Adipose tissue (tissue), 3 donors: ENCODE data around the gene ESPN. TPM values are rescaled to one million over a fixed set of nuclear protein-coding genes. Genes with fewer than 3 reads are reported as not detected.
"Not testable (repeated sequence)": the region's sequence is repeated elsewhere in the genome, so short reads cannot be mapped to it uniquely, and the experiment has no call there.

Experiments
- H3K27ac ChIP-seq: one replicate; pipeline ENCODE4 v1.5.1; 2013; ENCODE audit warnings: low read depth, low read length
- WGBS, 3 donors: extraction: QIAGEN DNeasy Blood & Tissue Kit; methylation state at CpG; one replicate each; pipeline ENCODE4 v1.1.7; 2013; 5-methylcytosine and 5-hydroxymethylcytosine counted together
- polyA plus RNA-seq, 3 donors: library from polyadenylated mRNA; stranded (reverse); fragments of 200-250 nt; gene quantifications; one replicate each; pipeline ENCODE4 v1.2.3, GENCODE V29; 2013
- donor health status: healthy with polysubstance abuse.
- donor health status: Bipolar disorder and iron deficiency.
- donor health status: healthy.

The ESPN gene
- polyA plus RNA-seq, 3 donors: 0.20 to 1.2 (median 0.28) TPM

DNA sequence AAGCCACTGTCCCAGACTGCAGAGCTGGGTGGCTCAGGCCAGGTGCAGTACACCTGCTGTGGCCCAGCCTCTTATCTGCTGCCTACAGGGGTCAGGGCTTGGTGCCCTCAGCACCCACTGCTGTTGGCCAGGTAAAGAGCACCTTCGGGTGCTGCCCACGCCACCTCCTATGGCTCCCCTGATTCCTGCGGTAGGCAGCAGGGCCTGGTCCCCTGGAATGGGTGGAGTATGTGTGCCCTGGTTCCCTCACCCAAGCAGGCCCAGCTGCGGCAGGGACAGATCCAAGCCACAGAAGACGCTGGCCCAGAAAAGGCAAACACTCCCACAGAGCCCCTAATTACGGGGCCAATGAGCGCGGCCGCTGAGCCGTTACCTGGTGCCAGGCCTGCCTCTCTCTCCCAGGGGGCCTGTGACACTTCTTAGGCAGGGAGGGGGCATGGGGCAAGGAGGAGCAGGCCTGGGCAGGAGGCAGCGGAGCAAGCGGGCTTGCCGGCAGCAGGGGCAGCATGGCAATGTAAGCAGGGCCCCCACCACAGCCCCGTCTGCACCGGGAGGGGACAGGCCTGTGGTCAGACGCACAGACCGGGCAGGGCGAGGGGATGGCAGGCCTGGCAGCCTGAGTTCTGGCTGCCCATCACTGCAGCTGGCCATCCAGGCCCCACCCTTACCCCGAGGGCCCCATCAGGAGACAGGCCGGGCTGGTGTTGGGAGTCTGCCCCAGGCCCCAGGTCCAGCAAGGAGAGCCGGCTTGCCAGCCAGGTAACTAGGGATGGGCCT lies 19.0 kb downstream of the ESPN start:
- H3K27ac ChIP-seq: no peak overlapping the region
- WGBS, 3 donors: 83 to 94% (median 89%) methylated on average over 21 of the region's 21 CpGs

GRCh38 chr1:6444377-6444776 lies 19.8 kb downstream of the ESPN start:
- 79 to 92% (median 87%) methylated on average over 15 of the region's 15 CpGs for WGBS, 3 donors
- H3K27ac ChIP-seq: no peak overlapping the region

DNA sequence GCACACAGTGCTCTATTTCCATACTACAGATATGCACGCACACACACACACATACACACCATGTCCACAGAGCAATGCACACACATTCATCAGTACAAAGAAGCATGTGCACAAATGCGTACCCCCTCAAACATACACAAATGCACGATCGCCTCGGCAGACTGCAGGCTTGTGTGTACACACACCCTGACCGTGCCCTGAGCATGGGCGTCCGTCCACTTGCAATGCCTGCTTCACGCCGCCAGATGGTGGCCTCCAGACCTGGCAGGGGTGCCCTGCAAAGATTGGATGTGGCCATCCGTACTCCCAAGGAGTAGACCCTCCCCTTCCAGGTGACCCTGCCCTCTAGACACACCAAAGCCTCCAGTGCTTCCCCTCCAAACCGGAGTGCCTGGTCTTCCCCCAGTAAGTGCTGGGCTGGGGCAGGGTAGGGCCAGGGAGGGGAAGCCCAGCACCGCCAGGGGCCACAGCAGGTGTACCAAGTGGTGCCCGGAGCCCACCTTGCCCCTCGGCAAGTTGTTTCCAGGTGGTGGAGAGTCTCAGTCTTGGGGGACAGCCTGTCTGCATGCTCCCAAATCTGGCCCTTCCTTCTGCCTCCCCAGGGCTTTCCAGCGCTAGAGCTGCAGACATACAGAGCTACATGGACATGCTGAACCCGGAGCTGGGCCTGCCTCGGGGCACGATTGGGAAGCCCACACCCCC lies 20.6 kb downstream of the ESPN start:
- no peak overlapping the region for H3K27ac ChIP-seq
- 42 to 47% (median 44%) methylated on average over 19 of the region's 19 CpGs for WGBS, 3 donors

- 74 to 93% (median 80%) methylated on average over 3 to 4 of the region's 4 CpGs for WGBS, 3 donors
- H3K27ac ChIP-seq: not testable (repeated sequence)
These were observed 21.4 kb downstream of the ESPN start for GRCh38 chr1:6445929-6446328.

DNA sequence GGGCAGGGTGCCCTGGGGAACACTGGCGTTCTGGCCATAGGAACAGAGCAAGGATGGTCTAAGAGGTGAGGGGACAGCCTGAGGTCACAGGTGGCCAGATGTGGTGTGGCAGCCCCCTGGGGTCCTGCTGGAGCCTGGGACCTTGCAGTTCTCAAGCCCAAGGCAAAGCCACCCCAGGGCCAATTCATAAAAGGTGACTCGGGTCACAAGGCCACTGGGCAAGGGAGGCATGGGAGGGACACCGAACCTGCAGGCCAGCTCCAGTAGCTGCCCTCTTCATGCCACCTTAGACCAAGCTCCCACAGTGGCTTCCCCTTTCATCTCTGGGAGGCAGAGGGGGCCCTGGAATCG lies 22.1 kb downstream of the ESPN start:
- 62 to 66% (median 64%) methylated on average over 4 of the region's 4 CpGs for WGBS, 3 donors
- H3K27ac ChIP-seq: no peak overlapping the region

DNA sequence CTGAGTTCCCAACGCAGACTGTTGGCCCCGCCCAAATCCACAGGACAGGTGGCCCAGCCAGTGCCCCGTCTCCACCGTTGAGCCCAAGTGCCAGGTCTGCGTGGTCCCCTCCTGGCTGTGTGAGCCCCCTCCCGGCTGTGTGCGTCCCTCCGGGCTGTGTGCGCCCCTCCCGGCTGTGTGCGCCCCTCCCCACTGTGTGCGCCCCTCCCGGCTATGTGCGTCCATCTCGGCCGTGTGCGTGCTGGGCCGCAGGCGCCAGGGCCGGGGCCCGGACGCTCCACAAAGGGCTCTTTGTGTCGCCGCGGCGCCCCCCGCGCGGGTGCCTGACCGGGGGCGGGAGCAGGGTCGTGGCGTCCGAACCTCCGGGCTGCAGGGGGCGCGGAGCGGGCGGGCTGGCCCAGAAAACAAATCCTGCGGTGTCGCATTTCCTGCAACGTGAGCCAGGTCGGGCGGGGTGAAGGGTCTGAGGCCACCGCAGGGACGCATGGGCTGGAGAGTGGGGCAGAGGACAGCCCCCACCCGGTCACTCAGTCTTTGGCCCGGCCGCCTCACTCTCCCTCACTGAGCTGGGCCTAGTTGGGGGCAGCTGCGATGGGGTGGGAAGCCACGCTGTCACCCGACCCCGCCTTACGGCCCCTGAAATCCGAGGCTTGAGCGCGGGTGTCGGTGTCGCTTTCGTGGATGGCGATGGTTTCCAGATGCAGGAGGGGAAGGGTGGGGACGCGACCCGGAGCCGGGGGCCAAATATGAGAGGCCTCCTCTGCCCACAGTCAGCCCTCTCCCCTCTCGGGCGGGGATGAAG lies 22.6 kb downstream of the ESPN start:
- WGBS, 3 donors: 2 to 7% (median 3%) methylated on average over 47 to 66 of the region's 67 CpGs
- no peak overlapping the region for H3K27ac ChIP-seq

DNA sequence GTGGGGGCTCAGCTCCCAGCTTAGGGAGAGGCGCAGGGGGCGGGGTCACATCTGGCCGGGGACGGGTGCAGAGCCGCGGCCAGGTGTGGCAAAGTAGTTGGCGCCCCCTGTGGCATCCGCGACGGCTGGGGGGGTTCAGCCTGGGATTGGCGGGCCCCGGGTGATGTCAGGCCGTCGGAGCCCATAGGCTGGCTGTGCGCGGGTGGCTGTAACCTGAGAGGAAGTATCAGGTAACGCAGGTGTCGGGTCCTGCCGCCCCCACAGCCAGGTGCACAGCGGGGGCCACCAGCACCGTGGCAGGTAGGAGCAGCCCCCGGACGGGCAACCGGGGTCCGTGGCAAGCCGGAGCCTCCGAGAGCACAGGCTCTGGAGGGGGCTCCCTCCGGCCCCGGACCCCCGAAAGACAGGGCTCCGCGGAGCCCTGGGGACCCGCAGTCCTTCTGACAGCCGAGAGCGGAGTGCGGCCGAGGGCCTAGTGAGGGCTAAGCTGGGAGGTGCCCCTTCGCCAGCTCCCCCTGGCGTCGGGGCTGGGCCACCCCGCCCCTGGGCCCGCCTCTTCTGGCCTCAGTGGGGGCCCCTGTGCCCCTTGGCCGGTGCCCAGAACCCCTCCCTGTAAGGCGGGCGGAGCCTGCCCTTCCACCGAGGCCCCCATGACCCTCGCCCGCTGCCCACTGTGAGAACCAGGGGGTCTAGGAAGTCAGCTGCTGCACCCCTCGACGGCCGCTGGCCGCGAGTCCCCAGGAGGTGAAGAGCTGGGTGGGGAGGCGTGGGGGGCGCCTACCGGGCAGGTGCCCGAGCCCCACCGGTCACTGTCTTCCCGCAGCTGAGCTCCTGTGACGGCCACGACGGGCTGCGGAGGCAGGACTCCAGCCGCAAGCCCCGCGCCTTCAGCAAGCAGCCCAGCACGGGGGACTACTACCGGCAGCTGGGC lies 23.5 kb downstream of the ESPN start:
- H3K27ac ChIP-seq: no peak overlapping the region
- WGBS, 3 donors: 2 to 4% (median 3%) methylated on average over 58 to 68 of the region's 68 CpGs

DNA sequence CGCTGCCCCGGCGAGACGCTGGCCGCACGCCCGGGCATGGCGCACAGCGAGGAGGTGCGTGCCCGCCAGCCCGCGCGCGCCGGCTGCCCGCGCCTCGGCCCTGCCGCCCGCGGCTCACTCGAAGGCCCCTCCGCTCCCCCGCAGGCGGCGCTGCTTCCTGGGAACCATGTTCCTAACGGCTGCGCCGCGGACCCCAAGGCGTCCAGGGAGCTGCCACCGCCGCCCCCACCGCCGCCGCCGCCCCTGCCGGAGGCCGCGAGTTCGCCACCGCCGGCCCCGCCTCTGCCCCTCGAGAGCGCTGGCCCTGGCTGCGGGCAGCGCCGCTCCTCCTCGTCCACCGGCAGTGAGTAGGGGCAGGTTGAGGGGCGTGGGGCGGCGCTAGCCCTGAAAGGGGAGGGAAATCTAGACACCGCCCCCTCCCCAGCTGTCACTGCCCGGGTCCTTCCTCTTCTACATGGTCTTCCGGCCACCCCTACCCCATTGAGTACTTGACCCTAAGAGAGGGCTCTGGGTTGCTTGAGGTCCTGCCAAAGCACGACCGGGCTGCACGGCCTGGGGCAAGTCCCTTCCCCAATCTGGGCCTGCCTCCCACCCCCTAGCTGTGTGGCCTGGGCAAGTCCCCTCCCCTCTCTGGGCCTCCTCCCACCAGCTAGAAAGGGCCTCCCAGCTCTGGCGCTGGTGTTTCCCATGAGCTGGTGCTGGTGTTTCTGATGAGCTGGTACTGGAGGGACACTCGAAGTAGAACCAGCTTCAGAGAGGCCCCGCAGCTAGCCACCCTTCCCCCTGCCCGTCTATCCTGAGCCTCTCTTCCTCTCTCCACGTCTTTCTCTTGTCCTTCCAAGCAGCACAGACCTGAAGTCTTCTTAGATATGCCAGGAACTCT lies 24.4 kb downstream of the ESPN start:
- H3K27ac ChIP-seq: no peak overlapping the region
- 3 to 24% (median 7%) methylated on average over 36 to 64 of the region's 66 CpGs for WGBS, 3 donors

- WGBS, 3 donors: 17 to 79% (median 21%) methylated on average over 6 to 7 of the region's 7 CpGs
- H3K27ac ChIP-seq: no peak overlapping the region
These were observed 25.5 kb downstream of the ESPN start for GRCh38 chr1:6450005-6450450.

DNA sequence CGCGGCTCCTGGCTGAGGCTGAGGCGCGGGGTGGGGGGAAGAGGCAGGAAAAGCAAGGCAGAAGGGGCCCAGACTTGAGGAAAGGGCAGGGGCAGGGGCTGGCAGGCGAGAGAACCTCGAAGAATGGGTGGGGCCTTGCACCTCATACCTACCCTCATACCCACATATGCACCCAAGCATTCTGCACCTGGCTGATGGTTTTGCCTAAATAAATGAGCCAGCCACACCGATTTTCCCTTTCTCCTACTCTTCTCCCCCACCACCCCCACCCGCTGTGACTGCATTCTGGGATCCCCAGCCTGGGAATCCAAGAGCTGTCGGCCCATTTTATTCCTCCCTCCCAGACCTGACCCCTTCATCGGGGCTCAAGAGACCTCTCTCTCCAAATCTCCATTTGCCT lies 25.9 kb downstream of the ESPN start:
- not testable (repeated sequence) for H3K27ac ChIP-seq
- WGBS, 3 donors: 31 to 55% (median 37%) methylated on average over 8 to 10 of the region's 10 CpGs

DNA sequence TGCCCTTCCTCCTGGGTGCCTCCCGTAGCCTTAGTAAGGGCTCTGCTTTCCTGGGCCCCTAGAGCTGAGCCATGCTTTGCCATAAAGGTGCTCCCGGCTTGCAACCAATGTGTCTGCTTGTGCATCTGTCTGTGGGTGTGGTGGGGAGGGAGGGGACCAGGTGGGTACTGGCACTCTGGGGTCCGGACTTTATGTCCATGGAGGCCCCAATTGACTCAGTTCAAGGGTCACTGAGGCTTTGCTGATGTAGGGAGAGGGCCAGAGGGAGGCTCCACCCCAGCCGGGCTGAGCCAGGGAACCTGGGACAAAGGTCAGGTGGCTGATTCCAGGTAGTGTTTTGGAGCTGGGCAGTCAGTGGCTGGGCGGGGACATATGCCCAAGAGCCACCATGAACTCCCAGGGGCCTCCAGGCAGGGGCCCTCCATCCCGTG lies 26.4 kb downstream of the ESPN start:
- no peak overlapping the region for H3K27ac ChIP-seq
- 46 to 64% (median 63%) methylated on average over 6 of the region's 6 CpGs for WGBS, 3 donors

- WGBS, 3 donors: 10 to 20% (median 15%) methylated on average over 65 to 85 of the region's 85 CpGs
These were observed 29.6 kb downstream of the ESPN start for GRCh38 chr1:6453895-6454855.

GRCh38 chr1:6454856-6455751 lies 30.5 kb downstream of the ESPN start:
- 6 to 14% (median 6%) methylated on average over 87 to 115 of the region's 115 CpGs for WGBS, 3 donors
- no peak overlapping the region for H3K27ac ChIP-seq

More at GRCh38 chr1:6453895-6454855, 29.6 kb downstream of the ESPN start:
- H3K27ac ChIP-seq: not testable (repeated sequence)

DNA sequence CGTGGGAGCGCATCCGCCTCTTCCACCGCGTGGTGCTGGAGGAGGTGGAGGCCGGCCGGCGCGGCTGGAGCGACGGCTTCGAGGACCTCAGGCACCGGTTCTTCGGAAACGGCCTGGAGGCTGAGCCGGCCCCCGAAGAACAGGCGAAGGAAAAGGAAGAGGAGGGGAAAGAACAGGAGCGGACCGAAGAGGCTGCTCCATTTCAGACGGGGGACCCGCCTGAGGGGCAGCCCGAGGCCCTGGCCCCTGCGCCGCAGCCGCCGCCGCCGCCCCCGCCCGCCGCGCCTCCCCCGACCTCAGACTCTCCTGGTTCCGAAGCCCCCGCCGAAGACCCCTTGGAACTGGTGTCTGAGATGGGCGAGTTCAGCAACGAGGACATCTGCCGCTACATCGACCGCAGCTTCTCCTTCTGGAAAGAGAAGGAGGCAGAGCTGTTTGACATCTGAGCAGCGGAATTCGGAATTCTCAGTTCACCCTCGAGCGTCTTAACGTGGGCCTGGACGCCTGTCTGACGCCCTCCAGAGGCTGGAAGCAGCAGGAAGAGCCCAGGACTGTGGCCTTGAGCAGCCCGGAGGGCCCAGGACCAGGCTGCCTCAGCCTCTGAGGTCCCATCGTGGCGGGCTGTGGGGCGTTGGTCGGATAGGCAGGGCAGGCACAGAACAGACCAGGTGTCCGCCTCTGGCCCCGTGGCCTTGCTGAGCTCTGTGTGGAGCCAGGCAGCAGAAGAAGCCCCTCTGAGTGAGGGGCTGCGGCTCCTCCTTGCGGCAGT lies 31.4 kb downstream of the ESPN start:
- 37 to 41% (median 38%) methylated on average over 58 of the region's 58 CpGs for WGBS, 3 donors
- not testable (repeated sequence) for H3K27ac ChIP-seq
